ENCODE data around the gene EPAS1. TPM values are rescaled to one million over a fixed set of nuclear protein-coding genes. Genes with fewer than 3 reads are reported as not detected.

EPAS1 gene
- total and polyA plus RNA-seq, 2 of the 8 experiments (the other 6 are each of a cell fraction or from before 2014, with no cell fraction given): 2.0 to 4.9 TPM

GRCh38 chr2:46393865-46394264 lies 96.7 kb downstream of the EPAS1 start:
- Histone ChIP-seq H3K14ac (ENCODE audit: insufficient read length) (no peak overlapping the region), H3K27ac (ENCODE audit: low read depth, low read length) (no peak overlapping the region), H4K91ac (replicated peaks; ENCODE audit: insufficient read length, low read length) (no peak overlapping the region), H2BK20ac (ENCODE audit: low read length) (no peak overlapping the region), H2BK15ac (ENCODE audit: low read length) (no peak overlapping the region), H4K20me1 (replicated peaks in 1 of 2; ENCODE audit: control insufficient read depth in 1 of 2, insufficient read depth in 2 of 2, low read length in 2 of 2) (no peaks in the 10 kb centered on the region), H3K36me3 (ENCODE audit: control insufficient read depth in 2 of 4, insufficient read depth in 4 of 4, low read length in 3 of 4) (no peaks in the 10 kb centered on the region), H2AK5ac (ENCODE audit: low read depth, low read length) (no peak overlapping the region), H3K4me1 (replicated peaks in 1 of 4; ENCODE audit: control insufficient read depth in 3 of 4, insufficient read depth in 4 of 4, low read length in 3 of 4) (no peaks in the 10 kb centered on the region), H3K9me3 (ENCODE audit: insufficient read depth in 2 of 2, low read depth in 1 of 2, low read length in 1 of 2) (no peaks in the 10 kb centered on the region), H3K4me2 (ENCODE audit: insufficient read depth in 1 of 2, low read depth in 2 of 2, low read length in 2 of 2) (no peak overlapping the region), H2AFZ (ENCODE audit: low read length) (no peak overlapping the region), H3K27me3 (replicated peaks in 1 of 4; ENCODE audit: control insufficient read depth in 3 of 4, extremely low read depth in 1 of 4, insufficient read depth in 3 of 4, low read length in 3 of 4) (peaks cover 0 to 1% (median 0%) of the 10 kb centered on the region in 4 experiments; a peak in 1 of 7 replicates), H3K18ac (ENCODE audit: extremely low read depth, low read length) (no peak overlapping the region), H3K4ac (replicated peaks; ENCODE audit: insufficient read length, low read depth, low read length) (no peak overlapping the region), H4K5ac (ENCODE audit: insufficient read length, low read depth, low read length) (no peak overlapping the region), H2BK120ac (replicated peaks; ENCODE audit: low read depth, low read length) (no peak overlapping the region), H2BK5ac (ENCODE audit: low read depth, low read length) (no peak overlapping the region), H2BK12ac (ENCODE audit: low read depth, low read length) (no peak overlapping the region), H3K79me2 (ENCODE audit: control insufficient read depth in 1 of 2, insufficient read depth in 2 of 2, low read length in 2 of 2) (no peaks in the 10 kb centered on the region), H3K79me1 (ENCODE audit: low read depth, low read length) (no peaks in the 10 kb centered on the region), H3K56ac (replicated peaks; ENCODE audit: insufficient read length, low read depth, low read length) (no peak overlapping the region), H4K8ac (ENCODE audit: extremely low read depth, insufficient read depth, low read length) (no peak overlapping the region), H3K4me3 (ENCODE audit: extremely low read depth in 1 of 4, insufficient read depth in 2 of 4, low read depth in 3 of 4, low read length in 4 of 4) (no peak overlapping the region), H3K23ac (ENCODE audit: insufficient read length) (no peak overlapping the region), H3K23me2 (ENCODE audit: low read depth, low read length) (no peaks in the 10 kb centered on the region; the same call in 1 of the 2 replicates), H3K9ac (replicated peaks in 1 of 4; ENCODE audit: extremely low read depth in 1 of 4, low read depth in 3 of 4, low read length in 3 of 4) (no peak overlapping the region)
- FAIRE-seq (no peak), DNase-seq (ENCODE audit: low read depth in 1 of 2, low spot score in 2 of 2) (no peak)
- TF ChIP-seq FOSL1 (IDR thresholded peaks at IDR 0.05; ENCODE audit: insufficient read depth, low read depth, low read length): no peak
- no peak for TF ChIP-seq CTBP2 (IDR thresholded peaks at IDR 0.05; ENCODE audit: borderline replicate concordance, insufficient read depth, insufficient read length, low read length)
- no peak for TF ChIP-seq SIX5 (IDR thresholded peaks at IDR 0.05; ENCODE audit: low read depth, low read length)
- no peak for TF ChIP-seq PHF8 (conservative IDR thresholded peaks at IDR 0.05; ENCODE audit: low read depth, low read length)
- TF ChIP-seq CREB1 (IDR thresholded peaks at IDR 0.05): no peak
- TF ChIP-seq NANOG (IDR thresholded peaks at IDR 0.05; ENCODE audit: insufficient read depth, low read depth, low read length, poor library complexity, severe bottlenecking): no peak
- TF ChIP-seq HDAC6 (IDR thresholded peaks at IDR 0.05; ENCODE audit: low read depth, low read length): no peak
- TF ChIP-seq EGR1 (IDR thresholded peaks at IDR 0.05; ENCODE audit: borderline replicate concordance, low read depth, low read length): no peak
- no peak for TF ChIP-seq HDAC2 (IDR thresholded peaks at IDR 0.05; ENCODE audit: borderline replicate concordance in 1 of 2, low read depth in 2 of 2, low read length in 2 of 2)
- POLR2A ChIA-PET (ENCODE audit: partially characterized antibody): no interaction called here
- CTCF ChIA-PET (ENCODE audit: partially characterized antibody): interaction anchor here (0.7 to 1.8 kb wide), 6 partner anchors 9 to 635 kb away, joined by 3 to 4 read pairs (median 3); no protein-coding TSS in a partner anchor
- WGBS, 2 experiments (ENCODE audit: extremely low coverage in 1 of 2, insufficient coverage in 1 of 2, insufficient read length in 1 of 2, insufficient replicate concordance in 2 of 2, low coverage in 1 of 2, low lambda C conversion rate in 2 of 2, missing lambda C conversion rate in 1 of 2): 60% methylated on average over 2 of the region's 3 CpGs; no CpG with 5 or more reads in 1 of the 2 experiments
